ENCODE measurements around the gene TNFSF13. TPM values are rescaled to one million over a fixed set of nuclear protein-coding genes. Genes with fewer than 3 reads are reported as not detected.

Gene TNFSF13
- polyA plus RNA-seq, 1 donor (not counting 4 experiments of a cell fraction or from before 2014, with no cell fraction given): 3.9 TPM

DNA sequence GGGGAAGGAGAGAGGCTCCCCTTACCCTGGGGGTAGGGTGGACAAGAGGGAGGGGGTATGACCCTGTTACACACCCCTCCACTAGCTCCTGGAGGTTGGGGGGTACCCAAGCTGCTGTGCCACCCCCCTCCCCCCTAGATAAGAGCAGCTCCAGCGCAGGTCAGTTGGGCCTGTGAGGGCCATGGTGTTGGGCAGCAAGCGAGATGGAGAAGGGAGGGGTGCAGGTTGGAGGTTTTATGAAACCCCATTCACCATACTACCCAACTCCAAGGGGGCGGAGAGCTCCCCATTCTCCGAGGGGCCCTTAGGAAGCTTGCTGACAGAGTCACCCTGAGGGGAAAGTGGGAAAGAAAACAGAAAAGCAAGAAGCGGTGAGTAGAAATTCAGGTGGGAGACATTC is 33.0 kb downstream of the TNFSF13 start:
- H3K9ac ChIP-seq (ENCODE audit: control insufficient read depth, extremely low read depth, insufficient read depth, low read length): peak overlapping the region; percentile 91
- no peaks in the 10 kb centered on the region for H3K27me3 ChIP-seq (ENCODE audit: control insufficient read depth, extremely low read depth, insufficient read depth, low read length)
- peaks cover 41 to 47% of the 10 kb centered on the region in 2 experiments for H3K36me3 ChIP-seq (ENCODE audit: control insufficient read depth in 2 of 2, extremely low read depth in 1 of 2, insufficient read depth in 2 of 2, low read length in 2 of 2)
- peaks cover 25% of the 10 kb centered on the region for H3K79me2 ChIP-seq (ENCODE audit: control insufficient read depth, insufficient read depth, low read length)
- H3K9me1 ChIP-seq (ENCODE audit: control insufficient read depth, extremely low read depth, insufficient read depth, low read length): no peaks in the 10 kb centered on the region
- H3K4me2 ChIP-seq (ENCODE audit: control insufficient read depth, extremely low read depth, insufficient read depth, low read depth, low read length): peak overlapping the region; percentile 97
- H3K9me3 ChIP-seq (ENCODE audit: control insufficient read depth, low read depth, low read length): no peaks in the 10 kb centered on the region
- no peaks in the 10 kb centered on the region for H4K20me1 ChIP-seq (ENCODE audit: control insufficient read depth, extremely low read depth, insufficient read depth, low read length)
- no peak for TF ChIP-seq CTCF (optimal IDR thresholded peaks at IDR 0.05 in 1 of 3, IDR thresholded peaks at IDR 0.05 in 1 of 3, conservative IDR thresholded peaks at IDR 0.05 in 1 of 3; ENCODE audit: extremely low read depth in 1 of 3, insufficient read depth in 2 of 3, low read length in 3 of 3)
- no peak for TF ChIP-seq EZH2 (IDR thresholded peaks at IDR 0.05; ENCODE audit: low read length)
- peaks cover 27% of the 10 kb centered on the region for H3K4me1 ChIP-seq (ENCODE audit: control insufficient read depth, extremely low read depth, insufficient read depth, low read length)
- no peak overlapping the region for H2AFZ ChIP-seq (ENCODE audit: control insufficient read depth, low read length)
- H3K27ac ChIP-seq (ENCODE audit: control insufficient read depth, insufficient read depth, low read length): peak overlapping the region; percentile 99
- no peak overlapping the region for H3K4me3 ChIP-seq (ENCODE audit: control insufficient read depth in 2 of 3, extremely low read depth in 1 of 3, insufficient read depth in 2 of 3, low read depth in 1 of 3, low read length in 3 of 3)
- FAIRE-seq (no peak), DNase-seq (ENCODE audit: low read depth, low spot score) (no peak)
- dilution Hi-C loops (cut with MboI; ENCODE audit: extremely low pct_ligation_motif_present, low sequenced_read_pairs): no loop called here

DNA sequence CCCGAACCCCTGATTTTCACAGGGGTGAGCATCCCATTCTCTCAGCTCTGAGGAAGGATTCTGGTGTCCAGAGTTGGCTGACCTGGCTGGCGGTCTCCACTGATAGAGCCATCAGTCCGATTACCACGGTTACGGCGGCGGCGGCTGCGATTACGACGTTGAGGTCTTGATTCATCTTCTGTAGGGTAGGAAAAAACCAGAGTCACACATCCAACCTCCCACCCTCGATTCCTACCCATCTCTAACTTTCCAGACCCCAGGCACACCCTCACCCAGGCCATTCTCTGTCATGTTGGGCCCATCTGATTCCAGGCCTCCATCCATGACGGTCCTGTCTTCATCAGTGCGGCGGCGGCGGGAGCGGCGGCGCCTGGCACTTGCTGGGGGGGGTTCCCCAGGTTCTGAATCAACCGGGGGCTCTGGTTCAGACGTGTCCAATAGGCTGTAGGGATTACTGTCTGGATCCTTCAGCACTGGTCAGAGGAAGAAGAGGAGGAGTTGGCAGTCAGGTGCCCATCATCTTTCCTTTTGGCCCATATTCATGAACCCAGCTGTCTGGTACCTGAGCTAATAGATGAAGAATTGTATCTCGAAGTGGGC is 34.0 kb downstream of the TNFSF13 start:
- Histone ChIP-seq H3K27me3 (ENCODE audit: control insufficient read depth, extremely low read depth, insufficient read depth, low read length) (no peaks in the 10 kb centered on the region), H3K79me2 (ENCODE audit: control insufficient read depth, insufficient read depth, low read length) (peaks cover 18% of the 10 kb centered on the region), H3K9me1 (ENCODE audit: control insufficient read depth, extremely low read depth, insufficient read depth, low read length) (no peaks in the 10 kb centered on the region), H2AFZ (ENCODE audit: control insufficient read depth, low read length) (no peak overlapping the region), H3K9me3 (ENCODE audit: control insufficient read depth, low read depth, low read length) (no peaks in the 10 kb centered on the region), H3K4me3 (ENCODE audit: control insufficient read depth in 2 of 3, extremely low read depth in 1 of 3, insufficient read depth in 2 of 3, low read depth in 1 of 3, low read length in 3 of 3) (no peak overlapping the region), H3K9ac (ENCODE audit: control insufficient read depth, extremely low read depth, insufficient read depth, low read length) (no peak overlapping the region), H3K4me2 (ENCODE audit: control insufficient read depth, extremely low read depth, insufficient read depth, low read depth, low read length) (no peak overlapping the region), H4K20me1 (ENCODE audit: control insufficient read depth, extremely low read depth, insufficient read depth, low read length) (no peaks in the 10 kb centered on the region), H3K36me3 (ENCODE audit: control insufficient read depth in 2 of 2, extremely low read depth in 1 of 2, insufficient read depth in 2 of 2, low read length in 2 of 2) (peaks cover 40 to 43% of the 10 kb centered on the region in 2 experiments), H3K27ac (ENCODE audit: control insufficient read depth, insufficient read depth, low read length) (no peak overlapping the region), H3K4me1 (ENCODE audit: control insufficient read depth, extremely low read depth, insufficient read depth, low read length) (peaks cover 19% of the 10 kb centered on the region)
- DNase-seq (ENCODE audit: low read depth, low spot score) (no peak), FAIRE-seq (no peak)
- TF ChIP-seq CTCF (optimal IDR thresholded peaks at IDR 0.05 in 1 of 3, IDR thresholded peaks at IDR 0.05 in 1 of 3, conservative IDR thresholded peaks at IDR 0.05 in 1 of 3; ENCODE audit: extremely low read depth in 1 of 3, insufficient read depth in 2 of 3, low read length in 3 of 3): no peak
- no peak for TF ChIP-seq EZH2 (IDR thresholded peaks at IDR 0.05; ENCODE audit: low read length)
- dilution Hi-C loops (cut with MboI; ENCODE audit: extremely low pct_ligation_motif_present, low sequenced_read_pairs): no loop called here
